Caco-2 (cell line): ENCODE measurements around the gene TRIM2. TPM values are rescaled to one million over a fixed set of nuclear protein-coding genes. Genes with fewer than 3 reads are reported as not detected.

Source experiments
- BruUV-seq: library from RNA; stranded (reverse); fragments of 400-500 nt; replicated peaks from 2 replicates; lab custom pipeline; 2021; lab: Mats Ljungman, UMichigan
- CTCF ChIA-PET: fragments of 300-600 bp; sonication (Branson Sonifier 250); formaldehyde crosslinking; loops from one replicate; lab custom pipeline; 2022; ENCODE audit warnings: antibody characterized with exemption; lab: Charles Lee
- POLR2A ChIA-PET: fragments of 300-600 bp; sonication (Branson Sonifier 250); formaldehyde crosslinking; loops from one replicate; lab custom pipeline; 2022; ENCODE audit warnings: antibody characterized with exemption; lab: Charles Lee
- DNase-seq, 2 experiments: peaks; one replicate each; pipeline versions ENCODE4 v3.0.0 to v3.0.0-alpha.2; 2020 to 2022
- H3K27me3 ChIP-seq: replicated peaks from 2 replicates; pipeline ENCODE4 v1.6.0; 2011; ENCODE audit warnings: low read length; ENCODE audit not compliant: control insufficient read depth, insufficient read depth
- H3K36me3 ChIP-seq: 2 replicates; pipeline ENCODE4 v1.5.1; 2011; ENCODE audit warnings: low read length; ENCODE audit not compliant: control insufficient read depth, insufficient read depth
- H3K4me1 ChIP-seq: fragments of 250-450 bp; sonication (Bioruptor Pico); 2 replicates; pipeline ENCODE4 v1.5.1; 2020; ENCODE audit warnings: mild to moderate bottlenecking
- H3K4me3 ChIP-seq: 2 replicates; pipeline ENCODE4 v1.5.1; 2011; ENCODE audit warnings: low read depth, mild to moderate bottlenecking, control low read depth, low read length
- H3K9me3 ChIP-seq: fragments of 250-450 bp; sonication (Bioruptor Pico); 2 replicates; pipeline ENCODE4 v1.5.1; 2020; ENCODE audit warnings: mild to moderate bottlenecking, moderate library complexity
- H3K27ac Mint-ChIP-seq: one replicate; pipeline ENCODE4 v1.8.0; 2022; ENCODE audit warnings: mixed read lengths; ENCODE audit not compliant: unreplicated experiment
- H3K27me3 Mint-ChIP-seq: one replicate; pipeline ENCODE4 v1.8.0; 2022; ENCODE audit warnings: mixed read lengths; ENCODE audit not compliant: insufficient read depth, unreplicated experiment
- H3K36me3 Mint-ChIP-seq: one replicate; pipeline ENCODE4 v1.8.0; 2022; ENCODE audit warnings: mild to moderate bottlenecking, mixed read lengths; ENCODE audit not compliant: insufficient read depth, unreplicated experiment
- H3K4me1 Mint-ChIP-seq: one replicate; pipeline ENCODE4 v1.8.0; 2022; ENCODE audit warnings: low read depth, mixed read lengths; ENCODE audit not compliant: unreplicated experiment
- H3K4me3 Mint-ChIP-seq: one replicate; pipeline ENCODE4 v1.8.0; 2022; ENCODE audit warnings: mild to moderate bottlenecking, moderate library complexity, mixed read lengths; ENCODE audit not compliant: unreplicated experiment
- H3K9me3 Mint-ChIP-seq: one replicate; pipeline ENCODE4 v1.8.0; 2022; ENCODE audit warnings: mixed read lengths; ENCODE audit not compliant: unreplicated experiment
- intact Hi-C: fragments of 100-400 bp; cut with micrococcal nuclease; formaldehyde crosslinking; loops from one replicate; pipeline ENCODE4 v1.10.0; 2022; ENCODE audit not compliant: unreplicated experiment
- total RNA-seq: library from RNA; stranded (reverse); gene quantifications from 2 replicates; pipeline ENCODE4 v1.2.3, GENCODE V29; 2022
- TF ChIP-seq, protein P1 (sequence below), 2 experiments: fragments of 200-600 bp in 1 of 2; IDR thresholded peaks; 1 replicate in 1 of 2; 2 replicates in 1 of 2; pipeline versions ENCODE4 v1.5.1 to v1.8.0; 2011 to 2022; ENCODE audit warnings: antibody characterized with exemption in 1 of 2, control low read depth in 1 of 2, inconsistent platforms in 1 of 2, low read depth in 1 of 2, low read length in 1 of 2, mild to moderate bottlenecking in 1 of 2, moderate library complexity in 1 of 2; ENCODE audit not compliant: insufficient read depth in 1 of 2, severe bottlenecking in 1 of 2, unreplicated experiment in 1 of 2

TRIM2 gene
- total RNA-seq, 1 experiment from 2014 or later, result 62.3 TPM

DNA sequence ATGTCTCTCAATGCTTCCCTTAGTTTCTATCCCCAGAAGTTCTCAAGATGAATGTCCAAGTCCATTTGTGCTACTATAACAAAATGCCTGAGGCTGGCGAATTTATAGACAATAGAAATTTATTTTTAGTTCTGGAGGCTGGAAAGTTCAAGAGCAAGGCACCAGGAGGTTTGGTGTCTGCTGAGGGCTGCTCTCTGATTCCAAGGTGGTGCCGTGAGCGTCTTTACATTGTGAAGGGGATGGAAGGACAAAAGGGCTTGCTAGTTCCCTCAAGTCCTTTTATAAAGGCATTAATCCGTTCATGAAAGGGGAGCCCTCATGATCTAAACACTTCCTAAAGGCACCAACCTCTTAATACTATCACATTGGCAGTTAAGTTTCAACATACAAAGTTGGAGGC, 12.3 kb downstream of the TRIM2 start:
- Histone ChIP-seq H3K9me3 (no peaks in the 10 kb centered on the region), H3K27me3 (no peaks in the 10 kb centered on the region), H3K4me3 (no peak overlapping the region), H3K4me1 (peaks cover 28% of the 10 kb centered on the region), H3K36me3 (peaks cover 1% of the 10 kb centered on the region; the same call in 1 of the 2 replicates)
- Mint-ChIP-seq H3K27ac (no peak overlapping the region), H3K27me3 (no peaks in the 10 kb centered on the region), H3K36me3 (peaks cover 18% of the 10 kb centered on the region), H3K4me3 (no peak overlapping the region), H3K9me3 (no peaks in the 10 kb centered on the region), H3K4me1 (peaks cover 29% of the 10 kb centered on the region)
- no peak for DNase-seq
- POLR2A ChIA-PET, result no interaction called here
- no TSS peak for BruUV-seq
- intact Hi-C loops, result no loop called here
- TF ChIP-seq, protein P1, sequence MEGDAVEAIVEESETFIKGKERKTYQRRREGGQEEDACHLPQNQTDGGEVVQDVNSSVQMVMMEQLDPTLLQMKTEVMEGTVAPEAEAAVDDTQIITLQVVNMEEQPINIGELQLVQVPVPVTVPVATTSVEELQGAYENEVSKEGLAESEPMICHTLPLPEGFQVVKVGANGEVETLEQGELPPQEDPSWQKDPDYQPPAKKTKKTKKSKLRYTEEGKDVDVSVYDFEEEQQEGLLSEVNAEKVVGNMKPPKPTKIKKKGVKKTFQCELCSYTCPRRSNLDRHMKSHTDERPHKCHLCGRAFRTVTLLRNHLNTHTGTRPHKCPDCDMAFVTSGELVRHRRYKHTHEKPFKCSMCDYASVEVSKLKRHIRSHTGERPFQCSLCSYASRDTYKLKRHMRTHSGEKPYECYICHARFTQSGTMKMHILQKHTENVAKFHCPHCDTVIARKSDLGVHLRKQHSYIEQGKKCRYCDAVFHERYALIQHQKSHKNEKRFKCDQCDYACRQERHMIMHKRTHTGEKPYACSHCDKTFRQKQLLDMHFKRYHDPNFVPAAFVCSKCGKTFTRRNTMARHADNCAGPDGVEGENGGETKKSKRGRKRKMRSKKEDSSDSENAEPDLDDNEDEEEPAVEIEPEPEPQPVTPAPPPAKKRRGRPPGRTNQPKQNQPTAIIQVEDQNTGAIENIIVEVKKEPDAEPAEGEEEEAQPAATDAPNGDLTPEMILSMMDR (IDR thresholded peaks at IDR 0.05; ENCODE audit: insufficient read depth in 1 of 2, low read depth in 1 of 2, low read length in 1 of 2, severe bottlenecking in 1 of 2, unreplicated experiment in 1 of 2), result no peak
- CTCF ChIA-PET, result interaction anchor here (0.6 kb wide), 1 partner anchor 84 kb away, joined by 5 read pairs; no protein-coding TSS in a partner anchor

- H3K27ac Mint-ChIP-seq, result no peak overlapping the region
- peaks cover 22% of the 10 kb centered on the region for H3K4me1 Mint-ChIP-seq
- Histone ChIP-seq H3K4me3 (no peak overlapping the region), H3K27me3 (no peaks in the 10 kb centered on the region), H3K36me3 (peaks cover 2% of the 10 kb centered on the region; the same call in 1 of the 2 replicates), H3K4me1 (peaks cover 21% of the 10 kb centered on the region), H3K9me3 (no peaks in the 10 kb centered on the region)
- H3K9me3 Mint-ChIP-seq, result no peaks in the 10 kb centered on the region
- BruUV-seq, result no TSS peak
- intact Hi-C loops, result no loop called here
- TF ChIP-seq, protein P1 (IDR thresholded peaks at IDR 0.05; ENCODE audit: insufficient read depth in 1 of 2, low read depth in 1 of 2, low read length in 1 of 2, severe bottlenecking in 1 of 2, unreplicated experiment in 1 of 2), result no peak
- ChIA-PET POLR2A (no interaction called here), CTCF (no interaction called here)
- H3K4me3 Mint-ChIP-seq, result no peak overlapping the region
- H3K36me3 Mint-ChIP-seq, result peaks cover 25% of the 10 kb centered on the region
- no peaks in the 10 kb centered on the region for H3K27me3 Mint-ChIP-seq
- DNase-seq, result no peak
Observed at GRCh38 chr4:153217440-153217839, 13.2 kb downstream of the TRIM2 start.

DNA sequence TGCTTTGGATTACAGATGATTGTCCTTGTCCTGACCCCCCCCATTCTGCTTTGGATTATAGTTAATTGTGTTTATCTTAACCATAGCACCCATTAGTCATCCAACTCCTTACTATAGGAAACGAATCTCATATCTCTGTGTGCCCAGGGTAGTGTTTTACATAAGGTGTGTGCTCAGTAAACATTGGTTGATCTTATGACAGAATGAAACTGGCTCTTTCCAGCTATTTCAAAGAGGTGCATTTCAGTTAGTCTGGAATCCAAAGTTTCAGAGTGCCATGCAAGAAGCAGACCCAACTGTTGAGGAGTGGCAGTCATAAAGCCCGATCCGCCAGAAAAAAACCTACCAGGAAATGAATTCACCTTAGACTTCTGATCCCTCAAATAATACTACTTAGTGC, 14.7 kb downstream of the TRIM2 start:
- Mint-ChIP-seq H3K27me3 (no peaks in the 10 kb centered on the region), H3K4me1 (peaks cover 21% of the 10 kb centered on the region), H3K36me3 (peaks cover 26% of the 10 kb centered on the region), H3K4me3 (no peak overlapping the region), H3K9me3 (no peaks in the 10 kb centered on the region), H3K27ac (peak overlapping the region; percentile 16)
- CTCF ChIA-PET, result no interaction called here
- Histone ChIP-seq H3K27me3 (no peaks in the 10 kb centered on the region), H3K36me3 (peaks cover 4% of the 10 kb centered on the region; the same call in 1 of the 2 replicates), H3K4me1 (peaks cover 20% of the 10 kb centered on the region), H3K4me3 (no peak overlapping the region), H3K9me3 (no peaks in the 10 kb centered on the region)
- no peak for DNase-seq
- BruUV-seq, result no TSS peak
- TF ChIP-seq, protein P1 (IDR thresholded peaks at IDR 0.05; ENCODE audit: insufficient read depth in 1 of 2, low read depth in 1 of 2, low read length in 1 of 2, severe bottlenecking in 1 of 2, unreplicated experiment in 1 of 2), result no peak
- POLR2A ChIA-PET, result interaction anchor here (1.0 kb wide), 1 partner anchor 10 kb away, joined by 4 read pairs; no protein-coding TSS in a partner anchor
- intact Hi-C loops, result no loop called here
